HL-60 (cell line): ENCODE data around the gene SUMF1.

Experiments
- GABPA ChIP-seq: IDR thresholded peaks from 2 replicates; pipeline ENCODE4 v1.6.1; 2012; ENCODE audit warnings: low read depth
- POLR2AphosphoS5 ChIP-seq: IDR thresholded peaks from 2 replicates; pipeline ENCODE4 v1.6.1; 2012; ENCODE audit warnings: low read depth
- REST ChIP-seq: IDR thresholded peaks from 2 replicates; pipeline ENCODE4 v1.6.1; 2012; ENCODE audit warnings: low read depth; ENCODE audit not compliant: insufficient replicate concordance
- SPI1 ChIP-seq: IDR thresholded peaks from 2 replicates; pipeline ENCODE4 v1.6.1; 2012; ENCODE audit warnings: low read depth, mild to moderate bottlenecking, borderline replicate concordance
- TF ChIP-seq, protein P1 (sequence below): IDR thresholded peaks from one replicate; pipeline ENCODE4 v1.5.1; 2011; ENCODE audit warnings: low read length, control low read depth, inconsistent platforms; ENCODE audit not compliant: insufficient read depth

- TF ChIP-seq, protein P1, sequence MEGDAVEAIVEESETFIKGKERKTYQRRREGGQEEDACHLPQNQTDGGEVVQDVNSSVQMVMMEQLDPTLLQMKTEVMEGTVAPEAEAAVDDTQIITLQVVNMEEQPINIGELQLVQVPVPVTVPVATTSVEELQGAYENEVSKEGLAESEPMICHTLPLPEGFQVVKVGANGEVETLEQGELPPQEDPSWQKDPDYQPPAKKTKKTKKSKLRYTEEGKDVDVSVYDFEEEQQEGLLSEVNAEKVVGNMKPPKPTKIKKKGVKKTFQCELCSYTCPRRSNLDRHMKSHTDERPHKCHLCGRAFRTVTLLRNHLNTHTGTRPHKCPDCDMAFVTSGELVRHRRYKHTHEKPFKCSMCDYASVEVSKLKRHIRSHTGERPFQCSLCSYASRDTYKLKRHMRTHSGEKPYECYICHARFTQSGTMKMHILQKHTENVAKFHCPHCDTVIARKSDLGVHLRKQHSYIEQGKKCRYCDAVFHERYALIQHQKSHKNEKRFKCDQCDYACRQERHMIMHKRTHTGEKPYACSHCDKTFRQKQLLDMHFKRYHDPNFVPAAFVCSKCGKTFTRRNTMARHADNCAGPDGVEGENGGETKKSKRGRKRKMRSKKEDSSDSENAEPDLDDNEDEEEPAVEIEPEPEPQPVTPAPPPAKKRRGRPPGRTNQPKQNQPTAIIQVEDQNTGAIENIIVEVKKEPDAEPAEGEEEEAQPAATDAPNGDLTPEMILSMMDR = no peak
- TF ChIP-seq REST (no peak), POLR2AphosphoS5 (no peak), GABPA (no peak), SPI1 (no peak)
Observed at GRCh38 chr3:4411833-4412232, 55.2 kb downstream of the SUMF1 start.
